Measurements from ENCODE around the gene CORO2B. TPM values are rescaled to one million over a fixed set of nuclear protein-coding genes. Genes with fewer than 3 reads are reported as not detected.

Gene CORO2B
- polyA plus RNA-seq, 1 of the 3 experiments (the other 2 are of a cell fraction) = 3.6 TPM

GRCh38 chr15:68700455-68701123, 121.8 kb downstream of the CORO2B start:
- H3K4me2 ChIP-seq = no peak overlapping the region
- no peaks in the 10 kb centered on the region for H4K20me1 ChIP-seq (ENCODE audit: insufficient read depth)
- no peak overlapping the region for H3K27ac ChIP-seq (ENCODE audit: low read depth in 2 of 2, low read length in 1 of 2)
- H3K9me3 ChIP-seq = no peaks in the 10 kb centered on the region
- CTCF ChIA-PET = interaction anchor here (0.7 to 1.9 kb wide), 6 partner anchors 11 to 175 kb away, joined by 3 to 7 read pairs (median 4); no protein-coding TSS in a partner anchor
- no peak overlapping the region for H3K4me3 ChIP-seq (ENCODE audit: low read depth in 2 of 2, low read length in 1 of 2)
- no peaks in the 10 kb centered on the region for H3K79me2 ChIP-seq (ENCODE audit: insufficient read depth)
- no peaks in the 10 kb centered on the region for H3K27me3 ChIP-seq (ENCODE audit: insufficient read depth)
- H3F3A ChIP-seq (replicated peaks; ENCODE audit: insufficient read depth) = no peaks in the 10 kb centered on the region
- peak; percentile 65 for DNase-seq
- WGBS (ENCODE audit: low lambda C conversion rate) = 66% methylated on average over 19 of the region's 19 CpGs
- no peaks in the 10 kb centered on the region for H3K36me3 ChIP-seq (replicated peaks in 1 of 2; ENCODE audit: control insufficient read depth in 1 of 2, insufficient read depth in 2 of 2, low read length in 1 of 2)
- H3K9ac ChIP-seq = no peak overlapping the region
- TF ChIP-seq RFX5 (IDR thresholded peaks at IDR 0.05; ENCODE audit: low read length) (no peak), FOXJ3 (CRISPR knock-in tag; IDR thresholded peaks at IDR 0.05) (no peak), GABPA (IDR thresholded peaks at IDR 0.05; ENCODE audit: low read depth) (no peak), EZH2phosphoT487 (IDR thresholded peaks at IDR 0.05; ENCODE audit: borderline replicate concordance, low read depth) (no peak), POLR2AphosphoS5 (IDR thresholded peaks at IDR 0.05; ENCODE audit: low read depth, low read length) (no peak), TAF1 (IDR thresholded peaks at IDR 0.05; ENCODE audit: borderline replicate concordance, low read depth, low read length) (no peak), REST (IDR thresholded peaks at IDR 0.05; ENCODE audit: low read depth, low read length) (no peak), SMC3 (IDR thresholded peaks at IDR 0.05; ENCODE audit: low read depth, low read length) (no peak), GATA2 (CRISPR knock-in tag; IDR thresholded peaks at IDR 0.05) (no peak), EP300 (IDR thresholded peaks at IDR 0.05; ENCODE audit: borderline replicate concordance in 1 of 2, low read depth in 1 of 2, low read length in 1 of 2) (no peak), PBX3 (IDR thresholded peaks at IDR 0.05) (no peak), MAX (IDR thresholded peaks at IDR 0.05; ENCODE audit: low read depth) (no peak), SIN3A (IDR thresholded peaks at IDR 0.05; ENCODE audit: borderline replicate concordance, low read depth, low read length) (no peak), RXRA (IDR thresholded peaks at IDR 0.05; ENCODE audit: borderline replicate concordance, low read depth) (no peak)
- no peaks in the 10 kb centered on the region for H3K9me2 ChIP-seq
- H3K4me1 ChIP-seq (ENCODE audit: control insufficient read depth in 1 of 2, insufficient read depth in 2 of 2, low read depth in 1 of 2, low read length in 1 of 2) = peaks cover 0 to 11% of the 10 kb centered on the region in 2 experiments; a peak in 2 of 4 replicates
- POLR2A ChIA-PET = no interaction called here
- no peak overlapping the region for H2AFZ ChIP-seq (ENCODE audit: low read depth)
